22Rv1 (cell line): ENCODE data around the gene CGB8.
A peak's percentile ranks its signal among the peaks of the same experiment; 100 is the strongest.
"Not testable (repeated sequence)": the region's sequence is repeated elsewhere in the genome, so short reads cannot be mapped to it uniquely, and the experiment has no call there.

Experiments
- H3K27ac ChIP-seq: fragments of 450-650 bp; 2 replicates; pipeline ENCODE4 v1.5.1; 2017
- CTCF ChIP-seq: fragments of 450-650 bp; IDR thresholded peaks from 2 replicates; pipeline ENCODE4 v1.5.1; 2017; ENCODE audit warnings: mild to moderate bottlenecking
- ZFX ChIP-seq: fragments of 450-650 bp; IDR thresholded peaks from 2 replicates; pipeline ENCODE4 v1.6.1; 2017; ENCODE audit warnings: antibody characterized with exemption, borderline replicate concordance

Gene CGB8

GRCh38 chr19:49025088-49025487 is 23.8 kb downstream of the CGB8 start:
- not testable (repeated sequence) for H3K27ac ChIP-seq

GRCh38 chr19:49024233-49024632 is 24.7 kb downstream of the CGB8 start, which contains the start of gene CGB3:
TSS of gene CGB3 (minus strand) at chr19:49024333. CDS start at chr19:49023971, 362 bp downstream.
- not testable (repeated sequence) for H3K27ac ChIP-seq

- no peak overlapping the region for H3K27ac ChIP-seq
- TF ChIP-seq CTCF (no peak), ZFX (no peak)
These were observed 26.8 kb downstream of the CGB8 start for GRCh38 chr19:49022116-49022515.

- TF ChIP-seq CTCF, result no peak
- no peak for TF ChIP-seq ZFX
- no peak overlapping the region for H3K27ac ChIP-seq
These were observed 27.7 kb downstream of the CGB8 start for GRCh38 chr19:49020931-49021895.

GRCh38 chr19:49020342-49020741 is 28.6 kb downstream of the CGB8 start:
- TF ChIP-seq CTCF, result no peak
- no peak for TF ChIP-seq ZFX
- H3K27ac ChIP-seq, result no peak overlapping the region

GRCh38 chr19:49019242-49019932 is 29.5 kb downstream of the CGB8 start:
- no peak for TF ChIP-seq ZFX
- TF ChIP-seq CTCF, result peak; percentile 45
- peak overlapping the region; percentile 87 for H3K27ac ChIP-seq

- H3K27ac ChIP-seq, result peak overlapping the region; percentile 87
These were observed 30.3 kb downstream of the CGB8 start for GRCh38 chr19:49018388-49019241.

- peak overlapping the region; percentile 87 for H3K27ac ChIP-seq
- TF ChIP-seq ZFX (no peak), CTCF (peak; percentile 80)
These were observed 31.1 kb downstream of the CGB8 start for GRCh38 chr19:49017666-49018351.
